Spleen (tissue), 11 donors: ENCODE measurements around the gene ZNF362. TPM values are rescaled to one million over a fixed set of nuclear protein-coding genes. Genes with fewer than 3 reads are reported as not detected.

Experiments
- DNase-seq: peaks from one replicate; pipeline ENCODE4 v3.0.0-alpha.2; 2020
- H3K27ac ChIP-seq, 8 donors: fragments of 200-600 bp; sonication (generic) in 7 of 8; 1 replicate in 4 of 8; 2 replicates in 4 of 8; pipeline versions ENCODE4 v1.5.0 to v1.8.0; 2016 to 2021; ENCODE audit warnings: inconsistent platforms in 4 of 8, mild to moderate bottlenecking in 4 of 8, moderate library complexity in 1 of 8
- H3K27me3 ChIP-seq, 7 donors: fragments of 200-600 bp; sonication (generic) in 6 of 7; replicated peaks in 1 of 7; 1 replicate in 4 of 7; 2 replicates in 3 of 7; pipeline versions ENCODE4 v1.5.0 to v1.8.0; 2016 to 2021; ENCODE audit warnings: inconsistent platforms in 3 of 7, mild to moderate bottlenecking in 1 of 7
- H3K36me3 ChIP-seq, 6 donors: fragments of 200-600 bp; sonication (generic) in 5 of 6; 1 replicate in 4 of 6; 2 replicates in 2 of 6; pipeline versions ENCODE4 v1.5.0 to v1.8.0; 2016 to 2021; ENCODE audit warnings: inconsistent platforms in 2 of 6
- H3K4me1 ChIP-seq, 6 donors: fragments of 200-600 bp; sonication (generic) in 5 of 6; 1 replicate in 3 of 6; 2 replicates in 3 of 6; pipeline versions ENCODE4 v1.5.0 to v1.8.0; 2016 to 2021; ENCODE audit warnings: inconsistent platforms in 3 of 6
- H3K4me3 ChIP-seq, 8 donors: fragments of 200-600 bp; sonication (generic) in 7 of 8; 1 replicate in 4 of 8; 2 replicates in 4 of 8; pipeline versions ENCODE4 v1.5.0 to v1.8.0; 2016 to 2021; ENCODE audit warnings: inconsistent platforms in 4 of 8, mild to moderate bottlenecking in 4 of 8, moderate library complexity in 2 of 8
- H3K9me3 ChIP-seq, 8 donors: fragments of 200-600 bp; sonication (generic) in 7 of 8; 1 replicate in 4 of 8; 2 replicates in 4 of 8; pipeline versions ENCODE4 v1.5.0 to v1.8.0; 2016 to 2021; ENCODE audit warnings: inconsistent platforms in 4 of 8
- POLR2A ChIP-seq, 3 donors: fragments of 450-650 bp; IDR thresholded peaks; one replicate each; pipeline ENCODE4 v1.5.1; 2017; ENCODE audit warnings: antibody characterized with exemption in 3 of 3, mild to moderate bottlenecking in 1 of 3
- POLR2AphosphoS5 ChIP-seq, 3 donors: sonication (generic); formaldehyde crosslinking; IDR thresholded peaks; one replicate each; pipeline ENCODE4 v1.5.1; 2017; ENCODE audit warnings: antibody characterized with exemption in 3 of 3
- WGBS, 5 donors: extraction: QIAGEN DNeasy Blood & Tissue Kit in 3 of 5; methylation state at CpG; one replicate each; pipeline versions ENCODE4 v1.1.5 to v1.1.7; 2013 to 2018; 5-methylcytosine and 5-hydroxymethylcytosine counted together
- intact Hi-C: fragments of 100-400 bp; cut with DNase I; formaldehyde crosslinking; loops from one replicate; pipeline ENCODE4 v1.15.0; 2023; ENCODE audit warnings: low total_unique reads
- polyA plus RNA-seq, 3 donors: library from polyadenylated mRNA; stranded (reverse); fragments of 200-250 nt; gene quantifications; one replicate each; pipeline ENCODE4 v1.2.1, GENCODE V29; 2013
- total RNA-seq, 7 donors: library from RNA; depleted of rRNA in 3 of 7; stranded (reverse); fragments of >200 nt in 3 of 7; fragmentation: NEBNext Ultra II Directional in 4 of 7; extraction: Animal tissue kit (Norgen Biotek cat#: 25700) in 4 of 7; gene quantifications; one replicate each; pipeline versions ENCODE4 v1.1.0 to v1.2.1, GENCODE V29; 2016 to 2021
- TF ChIP-seq, protein P1 (sequence below), 11 experiments: fragments of 200-600 bp in 7 of 11; fragments of 450-650 bp in 4 of 11; sonication (generic) in 4 of 11; IDR thresholded peaks in 8 of 11; conservative IDR thresholded peaks in 3 of 11; 1 replicate in 7 of 11; 2 replicates in 4 of 11; pipeline versions ENCODE4 v1.4.0 to v1.8.0; 2016 to 2021; ENCODE audit warnings: antibody characterized with exemption in 11 of 11, inconsistent platforms in 4 of 11, mild to moderate bottlenecking in 1 of 11
- donor health status: healthy with polysubstance abuse.
- donor health status: DM: no; HTN: no; CAD: no; lungs with moderate emphysema.
- donor health status: DM: no; HTN: no; CAD: no.
- donor health status: Bipolar disorder and iron deficiency.
- donor health status: healthy.
- donor health status: DM: no; HTN: no; CAD: no.
- donor health status: DM: yes; HTN: yes; CAD: no.

Gene ZNF362
- total and polyA plus RNA-seq, 10 donors: 8.7 to 47.0 (median 24.8) TPM

DNA sequence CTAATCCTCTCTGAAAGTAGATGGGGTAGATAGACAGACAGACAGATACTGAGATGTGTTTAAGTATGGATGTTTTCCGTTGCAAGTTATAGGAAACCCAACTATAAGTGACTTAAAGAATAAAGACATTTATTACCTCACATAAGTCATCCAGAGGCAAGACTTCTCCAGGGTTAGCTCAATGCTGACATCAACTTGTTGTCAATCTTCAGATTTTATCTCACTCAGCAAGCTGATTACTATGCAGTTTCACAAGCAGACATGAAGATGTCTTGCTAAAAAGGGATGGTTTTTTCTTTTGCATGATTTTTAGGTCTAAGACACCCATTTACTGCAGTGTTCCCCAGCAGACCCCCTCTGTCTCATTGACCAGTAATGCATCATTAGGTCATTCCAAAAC, 30.7 kb upstream of the ZNF362 start:
- no peak overlapping the region for H3K4me3 ChIP-seq
- TF ChIP-seq POLR2AphosphoS5 (IDR thresholded peaks at IDR 0.05): no peak
- TF ChIP-seq, protein P1, sequence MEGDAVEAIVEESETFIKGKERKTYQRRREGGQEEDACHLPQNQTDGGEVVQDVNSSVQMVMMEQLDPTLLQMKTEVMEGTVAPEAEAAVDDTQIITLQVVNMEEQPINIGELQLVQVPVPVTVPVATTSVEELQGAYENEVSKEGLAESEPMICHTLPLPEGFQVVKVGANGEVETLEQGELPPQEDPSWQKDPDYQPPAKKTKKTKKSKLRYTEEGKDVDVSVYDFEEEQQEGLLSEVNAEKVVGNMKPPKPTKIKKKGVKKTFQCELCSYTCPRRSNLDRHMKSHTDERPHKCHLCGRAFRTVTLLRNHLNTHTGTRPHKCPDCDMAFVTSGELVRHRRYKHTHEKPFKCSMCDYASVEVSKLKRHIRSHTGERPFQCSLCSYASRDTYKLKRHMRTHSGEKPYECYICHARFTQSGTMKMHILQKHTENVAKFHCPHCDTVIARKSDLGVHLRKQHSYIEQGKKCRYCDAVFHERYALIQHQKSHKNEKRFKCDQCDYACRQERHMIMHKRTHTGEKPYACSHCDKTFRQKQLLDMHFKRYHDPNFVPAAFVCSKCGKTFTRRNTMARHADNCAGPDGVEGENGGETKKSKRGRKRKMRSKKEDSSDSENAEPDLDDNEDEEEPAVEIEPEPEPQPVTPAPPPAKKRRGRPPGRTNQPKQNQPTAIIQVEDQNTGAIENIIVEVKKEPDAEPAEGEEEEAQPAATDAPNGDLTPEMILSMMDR (IDR thresholded peaks at IDR 0.05 in 8 of 11, conservative IDR thresholded peaks at IDR 0.05 in 3 of 11): no peak
- TF ChIP-seq POLR2A (IDR thresholded peaks at IDR 0.05): no peak
- intact Hi-C loops: no loop called here
- H3K27me3 ChIP-seq: peaks cover 0 to 36% (median 0%) of the 10 kb centered on the region in 7 donors
- H3K36me3 ChIP-seq: no peaks in the 10 kb centered on the region
- H3K9me3 ChIP-seq: peaks cover 0 to 36% (median 25%) of the 10 kb centered on the region in 8 donors
- H3K4me1 ChIP-seq: peaks cover 0 to 5% (median 0%) of the 10 kb centered on the region in 6 donors
- no peak for DNase-seq
- H3K27ac ChIP-seq: no peak overlapping the region
- WGBS, 5 donors: 78 to 100% (median 91%) methylated on average over 1 of the region's 1 CpG

DNA sequence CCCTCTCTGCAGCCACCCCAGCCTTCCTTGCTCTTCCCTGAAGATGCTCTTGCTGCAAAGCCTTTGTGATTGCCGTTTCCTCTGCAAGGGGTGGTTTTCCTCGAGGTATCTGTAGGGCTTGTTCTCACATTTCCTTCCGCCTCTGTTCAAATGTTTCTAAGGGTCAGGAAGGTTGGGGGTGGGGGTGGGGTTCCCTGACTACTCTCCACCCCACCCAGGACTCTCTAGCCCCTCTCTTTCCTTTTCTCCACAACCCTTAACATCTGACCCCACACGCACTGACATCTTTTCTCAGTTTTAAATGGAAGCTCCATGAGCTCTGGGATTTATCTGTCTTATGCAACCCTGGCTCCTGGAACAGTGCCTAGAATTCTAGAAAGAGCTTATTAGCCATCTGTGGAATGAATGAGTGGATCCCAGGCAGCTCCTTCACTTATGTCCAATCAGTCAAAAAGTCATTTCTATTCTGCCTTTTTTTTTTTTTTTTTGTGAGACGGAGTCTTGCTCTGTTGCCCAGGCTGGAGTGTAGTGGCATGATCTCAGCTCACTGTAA, 27.3 kb upstream of the ZNF362 start:
- Histone ChIP-seq H3K36me3 (no peaks in the 10 kb centered on the region), H3K27ac (peak overlapping the region in 5 of 8 donors; percentile 32 to 61 (median 55)), H3K4me1 (peaks cover 0 to 6% (median 2%) of the 10 kb centered on the region in 6 donors), H3K9me3 (peaks cover 0 to 19% (median 12%) of the 10 kb centered on the region in 8 donors), H3K4me3 (no peak overlapping the region), H3K27me3 (peaks cover 0 to 40% (median 0%) of the 10 kb centered on the region in 7 donors)
- DNase-seq: no peak
- WGBS, 5 donors: 29 to 43% (median 39%) methylated on average over 5 of the region's 5 CpGs
- intact Hi-C loops: no loop called here
- TF ChIP-seq POLR2AphosphoS5 (IDR thresholded peaks at IDR 0.05) (no peak), POLR2A (IDR thresholded peaks at IDR 0.05) (no peak)
- TF ChIP-seq, protein P1 (IDR thresholded peaks at IDR 0.05 in 8 of 11, conservative IDR thresholded peaks at IDR 0.05 in 3 of 11): no peak

DNA sequence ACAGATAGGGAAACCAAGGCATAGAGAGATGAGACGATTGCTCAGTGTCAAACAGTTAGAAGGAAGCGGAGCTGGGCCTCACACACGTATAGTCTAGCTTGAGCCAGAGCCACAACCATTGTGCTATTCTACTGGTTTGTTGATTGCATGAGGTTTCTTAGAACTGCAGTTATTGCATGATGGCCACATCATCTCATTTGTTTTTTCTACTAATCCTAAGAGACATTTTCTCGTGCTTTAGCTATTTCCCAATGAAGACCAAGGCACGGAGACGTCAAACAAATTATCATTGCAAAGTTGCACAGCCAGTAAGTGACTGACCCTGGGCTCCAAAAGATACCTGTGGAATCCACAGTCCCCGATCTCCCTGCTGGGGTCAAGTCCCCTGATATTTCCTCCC, 25.1 kb upstream of the ZNF362 start:
- Histone ChIP-seq H3K4me3 (no peak overlapping the region), H3K27ac (no peak overlapping the region), H3K9me3 (no peaks in the 10 kb centered on the region), H3K4me1 (peaks cover 2 to 28% (median 19%) of the 10 kb centered on the region in 6 donors), H3K36me3 (no peaks in the 10 kb centered on the region), H3K27me3 (peaks cover 0 to 36% (median 0%) of the 10 kb centered on the region in 7 donors)
- 86 to 97% (median 93%) methylated on average over 7 of the region's 7 CpGs for WGBS, 5 donors
- TF ChIP-seq POLR2AphosphoS5 (IDR thresholded peaks at IDR 0.05): no peak
- TF ChIP-seq POLR2A (IDR thresholded peaks at IDR 0.05): no peak
- TF ChIP-seq, protein P1 (IDR thresholded peaks at IDR 0.05 in 8 of 11, conservative IDR thresholded peaks at IDR 0.05 in 3 of 11): no peak
- DNase-seq: no peak
- intact Hi-C loops: no loop called here

DNA sequence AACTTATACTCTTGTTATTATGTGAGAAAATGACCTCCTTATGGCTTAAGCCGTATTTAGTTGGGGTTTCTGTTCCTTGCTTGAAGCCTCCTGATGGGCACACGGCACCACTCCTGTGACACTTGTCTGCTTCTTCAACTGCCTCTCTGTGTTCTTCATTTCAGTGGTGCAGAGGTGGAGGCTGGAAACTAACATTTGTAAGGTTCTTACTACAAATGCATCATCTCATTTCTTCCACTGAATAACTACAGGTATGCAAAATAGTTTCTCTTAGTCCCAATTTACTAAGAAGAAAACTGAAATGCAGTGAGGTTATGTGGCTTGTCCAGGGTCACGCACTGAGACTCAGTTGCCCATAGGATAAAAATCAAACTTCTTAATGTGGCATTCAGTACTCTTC, 23.6 kb upstream of the ZNF362 start:
- 77 to 96% (median 83%) methylated on average over 3 of the region's 3 CpGs for WGBS, 5 donors
- intact Hi-C loops: no loop called here
- no peak overlapping the region for H3K27ac ChIP-seq
- H3K27me3 ChIP-seq: peaks cover 0 to 27% (median 0%) of the 10 kb centered on the region in 7 donors
- H3K9me3 ChIP-seq: no peaks in the 10 kb centered on the region
- no peak for TF ChIP-seq POLR2AphosphoS5 (IDR thresholded peaks at IDR 0.05)
- peaks cover 2 to 28% (median 19%) of the 10 kb centered on the region in 6 donors for H3K4me1 ChIP-seq
- no peak overlapping the region for H3K4me3 ChIP-seq
- H3K36me3 ChIP-seq: no peaks in the 10 kb centered on the region
- no peak for DNase-seq
